HepG2 (cell line): ENCODE results near the gene TPPP3. TPM values are rescaled to one million over a fixed set of nuclear protein-coding genes. Genes with fewer than 3 reads are reported as not detected.
A peak's percentile ranks its signal among the peaks of the same experiment; 100 is the strongest.

Experiments
- ATAC-seq: fragments of 200-7000 bp; cut with Tn5 transposase; 3 replicates; pipeline ENCODE4 v1.9.1; 2020; ENCODE audit warnings: mild to moderate bottlenecking, moderate library complexity
- BruUV-seq: library from RNA; stranded (reverse); fragments of 400-500 nt; replicated peaks from 2 replicates; lab custom pipeline; 2021; lab: Mats Ljungman, UMichigan
- CTCF ChIA-PET: fragments of 300-600 bp; formaldehyde crosslinking; extraction: SDS; loops from one replicate; lab custom pipeline; 2021; ENCODE audit warnings: low total read pairs, inconsistent platforms, low intra/inter-chr PET ratio; lab: Yijun Ruan, JAX
- POLR2A ChIA-PET: fragments of 350-600 bp; sonication (Branson Sonifier 250); formaldehyde crosslinking; loops from one replicate; lab custom pipeline; 2020; ENCODE audit warnings: antibody characterized with exemption, inconsistent platforms; lab: Yijun Ruan, JAX
- DNase-seq: peaks from one replicate; pipeline ENCODE4 v3.0.0-alpha.2; 2015; ENCODE audit warnings: low spot score
- FAIRE-seq: peaks from 3 replicates; lab custom pipeline; 2011; peaks lifted over from hg19 to GRCh38; lab: Jason Lieb, UNC
- H2AFZ ChIP-seq: one replicate; pipeline ENCODE4 v1.6.1; 2011; ENCODE audit warnings: low read length, inconsistent platforms
- H3K27ac ChIP-seq: fragments of 300-600 bp; 3 replicates; pipeline ENCODE4 v1.8.0; 2011; ENCODE audit warnings: mixed run types, mild to moderate bottlenecking, mixed read lengths, low read length, inconsistent platforms; ENCODE audit not compliant: insufficient read depth; ENCODE audit errors: extremely low read length
- H3K27me3 ChIP-seq, 2 experiments: fragments of 200-600 bp in 1 of 2; 2 replicates in 1 of 2; 3 replicates in 1 of 2; pipeline versions ENCODE4 v1.6.0 to v1.8.0; 2011; ENCODE audit warnings: low read length in 2 of 2, mild to moderate bottlenecking in 2 of 2, moderate library complexity in 2 of 2, inconsistent platforms in 1 of 2; ENCODE audit not compliant: insufficient read depth in 2 of 2, control insufficient read depth in 1 of 2
- H3K36me3 ChIP-seq, 2 experiments: fragments of 200-600 bp in 1 of 2; replicated peaks in 1 of 2; 2 replicates in 1 of 2; 3 replicates in 1 of 2; pipeline versions ENCODE4 v1.5.1 to v1.8.0; 2011; ENCODE audit warnings: low read length in 2 of 2, inconsistent platforms in 1 of 2; ENCODE audit not compliant: insufficient read depth in 2 of 2, control insufficient read depth in 1 of 2
- H3K4me1 ChIP-seq: 2 replicates; pipeline ENCODE4 v1.5.1; 2012; ENCODE audit warnings: low read length, inconsistent platforms; ENCODE audit not compliant: insufficient read depth
- H3K4me2 ChIP-seq: 2 replicates; pipeline ENCODE4 v1.6.0; 2011; ENCODE audit warnings: low read depth, low read length, inconsistent platforms
- H3K4me3 ChIP-seq, 3 experiments: fragments of 200-600 bp in 1 of 3; sonication (generic), shearing (Covaris generic) in 1 of 3; replicated peaks in 1 of 3; 2 replicates each; pipeline ENCODE4 v1.5.1; 2011 to 2016; ENCODE audit warnings: low read length in 3 of 3, inconsistent platforms in 2 of 3, low read depth in 2 of 3, mild to moderate bottlenecking in 2 of 3, control low read depth in 1 of 3, mixed read lengths in 1 of 3; ENCODE audit not compliant: insufficient read depth in 1 of 3
- H3K79me2 ChIP-seq: one replicate; pipeline ENCODE4 v1.6.1; 2011; ENCODE audit warnings: low read length, inconsistent platforms; ENCODE audit not compliant: insufficient read depth
- H3K9ac ChIP-seq: 2 replicates; pipeline ENCODE4 v1.6.0; 2011; ENCODE audit warnings: mild to moderate bottlenecking, low read depth, low read length, inconsistent platforms; ENCODE audit not compliant: insufficient read depth
- H3K9me3 ChIP-seq: 2 replicates; pipeline ENCODE4 v1.5.1; 2012; ENCODE audit warnings: mild to moderate bottlenecking, low read length
- H4K20me1 ChIP-seq: 2 replicates; pipeline ENCODE4 v1.6.0; 2011; ENCODE audit warnings: inconsistent platforms, mild to moderate bottlenecking, low read length, moderate library complexity; ENCODE audit not compliant: insufficient read depth
- MYC ChIP-seq: sonication (generic); formaldehyde crosslinking; IDR thresholded peaks from 2 replicates; pipeline ENCODE4 v1.9.0; 2021; ENCODE audit warnings: missing genetic modification reagents, borderline replicate concordance
- PRDM4 ChIP-seq: sonication (generic); formaldehyde crosslinking; IDR thresholded peaks from 2 replicates; pipeline ENCODE4 v1.9.0; 2021; ENCODE audit warnings: missing genetic modification reagents, borderline replicate concordance
- REL ChIP-seq: sonication (generic); formaldehyde crosslinking; conservative IDR thresholded peaks from 2 replicates; pipeline ENCODE4 v1.8.0; 2022; ENCODE audit warnings: mild to moderate bottlenecking, missing genetic modification reagents, moderate library complexity
- RFXANK ChIP-seq: IDR thresholded peaks from 2 replicates; pipeline ENCODE4 v1.6.1; 2016
- ZBTB8A ChIP-seq: sonication (generic); formaldehyde crosslinking; IDR thresholded peaks from 2 replicates; pipeline ENCODE4 v1.4.0; 2020; ENCODE audit warnings: mild to moderate bottlenecking, low read depth, missing genetic modification reagents, borderline replicate concordance
- ZC3H13 ChIP-seq: sonication (generic); formaldehyde crosslinking; IDR thresholded peaks from 2 replicates; pipeline ENCODE4 v1.8.1; 2023; ENCODE audit warnings: mild to moderate bottlenecking, missing genetic modification reagents, moderate library complexity
- ZNF180 ChIP-seq: sonication (generic); formaldehyde crosslinking; IDR thresholded peaks from 2 replicates; pipeline ENCODE4 v1.4.0; 2020; ENCODE audit warnings: low read depth, missing genetic modification reagents, borderline replicate concordance
- ZNF569 ChIP-seq: sonication (generic); formaldehyde crosslinking; IDR thresholded peaks from 2 replicates; pipeline ENCODE4 v1.5.0; 2020; ENCODE audit warnings: mild to moderate bottlenecking, missing genetic modification reagents, moderate library complexity, borderline replicate concordance
- WGBS: methylation state at CpG from one replicate; pipeline ENCODE4 v1.1.6; 2017; ENCODE audit warnings: low lambda C conversion rate; 5-methylcytosine and 5-hydroxymethylcytosine counted together
- in situ Hi-C: cut with HindIII; loops from 2 replicates; pipeline ENCODE4 v1.10.0; 2017; ENCODE audit warnings: low pct_unique_long_range_greater_than_20kb; ENCODE audit not compliant: extremely low pct_ligation_motif_present
- intact Hi-C: fragments of 100-400 bp; cut with micrococcal nuclease; formaldehyde crosslinking; loops from one replicate; pipeline ENCODE4 v1.10.0; 2022; ENCODE audit not compliant: unreplicated experiment
- polyA plus RNA-seq, 8 experiments: library from polyadenylated mRNA; depleted of rRNA in 3 of 8; stranded (reverse) in 7 of 8; unstranded in 1 of 8; fragments of >200 nt; fragmentation: Illumina TruSeq in 4 of 8; extraction: Trizol in 4 of 8; gene quantifications; 2 replicates each; pipeline versions ENCODE4 v1.2.1 to v1.2.3, GENCODE V29; 2011 to 2016; ENCODE audit warnings: low read depth in 4 of 8, missing spikeins in 1 of 8, mixed read lengths in 1 of 8; ENCODE audit not compliant: insufficient read depth in 1 of 8
- total RNA-seq, 5 experiments: library from RNA; depleted of rRNA; stranded (reverse); fragments of >200 nt; fragmentation: Illumina TruSeq; extraction: Trizol; gene quantifications; 2 replicates each; pipeline ENCODE4 v1.2.3, GENCODE V29; 2016; ENCODE audit warnings: low read depth in 1 of 5
- TF ChIP-seq, protein P1 (sequence below): sonication (generic); formaldehyde crosslinking; IDR thresholded peaks from 2 replicates; pipeline ENCODE4 v1.5.0; 2020; ENCODE audit warnings: mild to moderate bottlenecking, missing genetic modification reagents, borderline replicate concordance
- TF ChIP-seq, protein P2 (sequence below): fragments of 450-650 bp; IDR thresholded peaks from 2 replicates; pipeline ENCODE4 v1.6.1; 2016
- TF ChIP-seq, protein P3 (sequence below): sonication (generic); formaldehyde crosslinking; IDR thresholded peaks from 2 replicates; pipeline ENCODE4 v1.4.0; 2020; ENCODE audit warnings: missing genetic modification reagents, borderline replicate concordance

Gene TPPP3
- total and polyA plus RNA-seq, 2 of the 13 experiments (the other 11 are each of a cell fraction or from before 2014, with no cell fraction given): 0.16 to 0.44 TPM

- FAIRE-seq: no peak
- BruUV-seq: TSS peak; percentile 63
- intact Hi-C loops: no loop called here
- Histone ChIP-seq H3K9me3 (no peaks in the 10 kb centered on the region), H3K27me3 (peaks cover 2 to 13% of the 10 kb centered on the region in 2 experiments; a peak in 1 of 5 replicates), H3K4me2 (peak overlapping the region; percentile 88), H3K9ac (peak overlapping the region; percentile 76), H3K4me1 (peaks cover 48% of the 10 kb centered on the region), H4K20me1 (no peaks in the 10 kb centered on the region), H3K27ac (peak overlapping the region; percentile 89), H3K36me3 (no peaks in the 10 kb centered on the region), H2AFZ (no peak overlapping the region), H3K4me3 (peak overlapping the region; percentile 67 to 78 (median 67)), H3K79me2 (no peaks in the 10 kb centered on the region)
- ChIA-PET POLR2A (interaction anchor here (0.7 to 5.5 kb wide), 17 partner anchors 8 to 600 kb away, joined by 3 to 182 read pairs (median 4); partner anchors contain the start of genes ACD, ATP6V0D1, FHOD1 and KCTD19), CTCF (interaction anchor here (6.5 kb wide), 1 partner anchor 36 kb away, joined by 98 read pairs; no protein-coding TSS in a partner anchor)
- no peak for DNase-seq
- in situ Hi-C loops: loop anchor here (5.0 kb wide), 1 partner anchor 37 kb away; no protein-coding TSS in a partner anchor
- ATAC-seq: peak; percentile 47
- 2% methylated on average over 15 of the region's 53 CpGs for WGBS
- TF ChIP-seq MYC (CRISPR knock-in tag) (peak; percentile 97), ZBTB8A (peak; percentile 47; the same call in 1 of the 2 replicates), ZNF180 (CRISPR knock-in tag) (no peak), RFXANK (CRISPR knock-in tag) (no peak), ZC3H13 (CRISPR knock-in tag) (no peak), PRDM4 (CRISPR knock-in tag) (0 out of 2 replicates have a peak, but pooled peaks have one; percentile 78), ZNF569 (CRISPR knock-in tag) (peak; percentile 94; the same call in 1 of the 2 replicates), REL (CRISPR knock-in tag) (peak; percentile 76; the same call in 1 of the 2 replicates)
- TF ChIP-seq, protein P1, sequence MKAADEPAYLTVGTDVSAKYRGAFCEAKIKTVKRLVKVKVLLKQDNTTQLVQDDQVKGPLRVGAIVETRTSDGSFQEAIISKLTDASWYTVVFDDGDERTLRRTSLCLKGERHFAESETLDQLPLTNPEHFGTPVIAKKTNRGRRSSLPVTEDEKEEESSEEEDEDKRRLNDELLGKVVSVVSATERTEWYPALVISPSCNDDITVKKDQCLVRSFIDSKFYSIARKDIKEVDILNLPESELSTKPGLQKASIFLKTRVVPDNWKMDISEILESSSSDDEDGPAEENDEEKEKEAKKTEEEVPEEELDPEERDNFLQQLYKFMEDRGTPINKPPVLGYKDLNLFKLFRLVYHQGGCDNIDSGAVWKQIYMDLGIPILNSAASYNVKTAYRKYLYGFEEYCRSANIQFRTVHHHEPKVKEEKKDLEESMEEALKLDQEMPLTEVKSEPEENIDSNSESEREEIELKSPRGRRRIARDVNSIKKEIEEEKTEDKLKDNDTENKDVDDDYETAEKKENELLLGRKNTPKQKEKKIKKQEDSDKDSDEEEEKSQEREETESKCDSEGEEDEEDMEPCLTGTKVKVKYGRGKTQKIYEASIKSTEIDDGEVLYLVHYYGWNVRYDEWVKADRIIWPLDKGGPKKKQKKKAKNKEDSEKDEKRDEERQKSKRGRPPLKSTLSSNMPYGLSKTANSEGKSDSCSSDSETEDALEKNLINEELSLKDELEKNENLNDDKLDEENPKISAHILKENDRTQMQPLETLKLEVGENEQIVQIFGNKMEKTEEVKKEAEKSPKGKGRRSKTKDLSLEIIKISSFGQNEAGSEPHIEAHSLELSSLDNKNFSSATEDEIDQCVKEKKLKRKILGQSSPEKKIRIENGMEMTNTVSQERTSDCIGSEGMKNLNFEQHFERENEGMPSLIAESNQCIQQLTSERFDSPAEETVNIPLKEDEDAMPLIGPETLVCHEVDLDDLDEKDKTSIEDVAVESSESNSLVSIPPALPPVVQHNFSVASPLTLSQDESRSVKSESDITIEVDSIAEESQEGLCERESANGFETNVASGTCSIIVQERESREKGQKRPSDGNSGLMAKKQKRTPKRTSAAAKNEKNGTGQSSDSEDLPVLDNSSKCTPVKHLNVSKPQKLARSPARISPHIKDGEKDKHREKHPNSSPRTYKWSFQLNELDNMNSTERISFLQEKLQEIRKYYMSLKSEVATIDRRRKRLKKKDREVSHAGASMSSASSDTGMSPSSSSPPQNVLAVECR: peak; percentile 73
- TF ChIP-seq, protein P2, sequence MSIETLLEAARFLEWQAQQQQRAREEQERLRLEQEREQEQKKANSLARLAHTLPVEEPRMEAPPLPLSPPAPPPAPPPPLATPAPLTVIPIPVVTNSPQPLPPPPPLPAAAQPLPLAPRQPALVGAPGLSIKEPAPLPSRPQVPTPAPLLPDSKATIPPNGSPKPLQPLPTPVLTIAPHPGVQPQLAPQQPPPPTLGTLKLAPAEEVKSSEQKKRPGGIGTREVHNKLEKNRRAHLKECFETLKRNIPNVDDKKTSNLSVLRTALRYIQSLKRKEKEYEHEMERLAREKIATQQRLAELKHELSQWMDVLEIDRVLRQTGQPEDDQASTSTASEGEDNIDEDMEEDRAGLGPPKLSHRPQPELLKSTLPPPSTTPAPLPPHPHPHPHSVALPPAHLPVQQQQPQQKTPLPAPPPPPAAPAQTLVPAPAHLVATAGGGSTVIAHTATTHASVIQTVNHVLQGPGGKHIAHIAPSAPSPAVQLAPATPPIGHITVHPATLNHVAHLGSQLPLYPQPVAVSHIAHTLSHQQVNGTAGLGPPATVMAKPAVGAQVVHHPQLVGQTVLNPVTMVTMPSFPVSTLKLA: peak; percentile 78
- TF ChIP-seq, protein P3, sequence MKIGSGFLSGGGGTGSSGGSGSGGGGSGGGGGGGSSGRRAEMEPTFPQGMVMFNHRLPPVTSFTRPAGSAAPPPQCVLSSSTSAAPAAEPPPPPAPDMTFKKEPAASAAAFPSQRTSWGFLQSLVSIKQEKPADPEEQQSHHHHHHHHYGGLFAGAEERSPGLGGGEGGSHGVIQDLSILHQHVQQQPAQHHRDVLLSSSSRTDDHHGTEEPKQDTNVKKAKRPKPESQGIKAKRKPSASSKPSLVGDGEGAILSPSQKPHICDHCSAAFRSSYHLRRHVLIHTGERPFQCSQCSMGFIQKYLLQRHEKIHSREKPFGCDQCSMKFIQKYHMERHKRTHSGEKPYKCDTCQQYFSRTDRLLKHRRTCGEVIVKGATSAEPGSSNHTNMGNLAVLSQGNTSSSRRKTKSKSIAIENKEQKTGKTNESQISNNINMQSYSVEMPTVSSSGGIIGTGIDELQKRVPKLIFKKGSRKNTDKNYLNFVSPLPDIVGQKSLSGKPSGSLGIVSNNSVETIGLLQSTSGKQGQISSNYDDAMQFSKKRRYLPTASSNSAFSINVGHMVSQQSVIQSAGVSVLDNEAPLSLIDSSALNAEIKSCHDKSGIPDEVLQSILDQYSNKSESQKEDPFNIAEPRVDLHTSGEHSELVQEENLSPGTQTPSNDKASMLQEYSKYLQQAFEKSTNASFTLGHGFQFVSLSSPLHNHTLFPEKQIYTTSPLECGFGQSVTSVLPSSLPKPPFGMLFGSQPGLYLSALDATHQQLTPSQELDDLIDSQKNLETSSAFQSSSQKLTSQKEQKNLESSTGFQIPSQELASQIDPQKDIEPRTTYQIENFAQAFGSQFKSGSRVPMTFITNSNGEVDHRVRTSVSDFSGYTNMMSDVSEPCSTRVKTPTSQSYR (CRISPR knock-in tag): peak; percentile 12
Measured at GRCh38 chr16:67430504-67430976, 37.2 kb upstream of the TPPP3 start.
